Choroid plexus epithelial cell (primary cell): Measurements from ENCODE around the gene APBB3.
"Not testable (repeated sequence)": the region's sequence is repeated elsewhere in the genome, so short reads cannot be mapped to it uniquely, and the experiment has no call there.

ENCODE experiments used
- DNase-seq: peaks from one replicate; pipeline ENCODE4 v3.0.0-alpha.2; 2010; ENCODE audit warnings: low read depth
- H3K4me3 ChIP-seq: 2 replicates; pipeline ENCODE4 v1.5.1; 2011; ENCODE audit warnings: low read depth, mild to moderate bottlenecking, control low read depth, low read length, moderate library complexity
- CTCF ChIP-seq: conservative IDR thresholded peaks from 2 replicates; pipeline ENCODE4 v1.5.1; 2011; ENCODE audit warnings: low read depth, mild to moderate bottlenecking, control low read depth, inconsistent platforms, low read length, moderate library complexity

APBB3 gene

GRCh38 chr5:140603734-140604133 lies 39.3 kb upstream of the APBB3 start:
- H3K4me3 ChIP-seq = no peak overlapping the region
- no peak for DNase-seq

GRCh38 chr5:140603446-140603698 lies 39.0 kb upstream of the APBB3 start:
- H3K4me3 ChIP-seq, DNase-seq: not testable (repeated sequence)

More at GRCh38 chr5:140603734-140604133, 39.3 kb upstream of the APBB3 start:
- TF ChIP-seq CTCF = no peak

GRCh38 chr5:140602147-140602546 lies 37.7 kb upstream of the APBB3 start:
- TF ChIP-seq CTCF = no peak
- no peak overlapping the region for H3K4me3 ChIP-seq
- no peak for DNase-seq

GRCh38 chr5:140600096-140600495 lies 35.7 kb upstream of the APBB3 start:
- H3K4me3 ChIP-seq = no peak overlapping the region
- TF ChIP-seq CTCF = no peak
- no peak for DNase-seq

GRCh38 chr5:140598836-140599235 lies 34.4 kb upstream of the APBB3 start:
- no peak overlapping the region for H3K4me3 ChIP-seq
- no peak for TF ChIP-seq CTCF
- no peak for DNase-seq

- H3K4me3 ChIP-seq = no peak overlapping the region
- no peak for TF ChIP-seq CTCF
- DNase-seq = peak; percentile 71
Measured at GRCh38 chr5:140596321-140596741, 31.9 kb upstream of the APBB3 start.

- TF ChIP-seq CTCF = no peak
- DNase-seq = no peak
- no peak overlapping the region for H3K4me3 ChIP-seq
Measured at GRCh38 chr5:140595538-140596300, 31.3 kb upstream of the APBB3 start.

GRCh38 chr5:140594169-140594568 lies 29.8 kb upstream of the APBB3 start:
- DNase-seq = no peak
- H3K4me3 ChIP-seq = no peak overlapping the region
- TF ChIP-seq CTCF = no peak

GRCh38 chr5:140593070-140593469 lies 28.7 kb upstream of the APBB3 start:
- H3K4me3 ChIP-seq, DNase-seq: not testable (repeated sequence)
